HEK293 (cell line): Measurements from ENCODE around the gene CCBE1.

Experiments
- GLIS1 ChIP-seq: fragments of 450-650 bp; formaldehyde crosslinking; IDR thresholded peaks from 2 replicates; pipeline ENCODE4 v1.5.1; 2016; ENCODE audit warnings: missing biosample characterization, missing genetic modification characterization
- PRDM1 ChIP-seq: fragments of 450-650 bp; formaldehyde crosslinking; IDR thresholded peaks from 2 replicates; pipeline ENCODE4; 2016; ENCODE audit warnings: missing biosample characterization, missing genetic modification characterization
- ZNF155 ChIP-seq: fragments of 450-650 bp; formaldehyde crosslinking; IDR thresholded peaks from 2 replicates; pipeline ENCODE4 v1.5.1; 2016; ENCODE audit warnings: missing biosample characterization, missing genetic modification characterization
- ZNF626 ChIP-seq: fragments of 450-650 bp; sonication (Bioruptor Pico); formaldehyde crosslinking; IDR thresholded peaks from 2 replicates; pipeline ENCODE4 v1.5.1; 2018; ENCODE audit warnings: missing biosample characterization, missing genetic modification characterization, inconsistent platforms
- ZXDB ChIP-seq: fragments of 450-650 bp; formaldehyde crosslinking; IDR thresholded peaks from 2 replicates; pipeline ENCODE4 v1.5.1; 2016; ENCODE audit warnings: missing biosample characterization, missing genetic modification characterization
- TF ChIP-seq, protein P1 (sequence below): fragments of 450-650 bp; formaldehyde crosslinking; IDR thresholded peaks from 2 replicates; pipeline ENCODE4 v1.5.1; 2016; ENCODE audit warnings: missing biosample characterization, missing genetic modification characterization
- TF ChIP-seq, protein P2 (sequence below): fragments of 450-650 bp; formaldehyde crosslinking; IDR thresholded peaks from 2 replicates; pipeline ENCODE4 v1.5.1; 2016; ENCODE audit warnings: missing biosample characterization, missing genetic modification characterization

DNA sequence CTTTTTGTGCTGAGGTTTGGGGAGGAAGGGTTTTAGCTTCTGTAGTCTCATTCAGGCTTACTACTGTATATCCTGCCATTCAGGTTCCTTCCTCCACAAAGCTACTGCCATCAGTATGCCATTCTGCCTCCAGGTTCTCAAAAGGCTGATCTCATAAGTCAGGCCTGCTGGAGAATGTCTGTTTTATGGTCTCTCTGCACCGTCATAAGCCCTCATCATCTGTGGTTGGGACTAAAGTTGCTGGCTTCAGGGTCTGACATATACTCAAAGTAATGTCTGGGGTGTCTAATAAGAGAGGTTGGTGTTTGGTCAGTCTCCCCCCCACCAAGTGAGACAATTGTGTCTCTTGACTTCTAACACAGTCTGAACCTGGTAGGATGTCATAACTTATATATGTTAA is 36.2 kb upstream of the CCBE1 start:
- TF ChIP-seq ZXDB (tag by site-specific recombination) (no peak), ZNF626 (tag by site-specific recombination) (no peak), ZNF155 (tag by site-specific recombination) (no peak), GLIS1 (tag by site-specific recombination) (no peak), PRDM1 (tag by site-specific recombination) (no peak)
- TF ChIP-seq, protein P1, sequence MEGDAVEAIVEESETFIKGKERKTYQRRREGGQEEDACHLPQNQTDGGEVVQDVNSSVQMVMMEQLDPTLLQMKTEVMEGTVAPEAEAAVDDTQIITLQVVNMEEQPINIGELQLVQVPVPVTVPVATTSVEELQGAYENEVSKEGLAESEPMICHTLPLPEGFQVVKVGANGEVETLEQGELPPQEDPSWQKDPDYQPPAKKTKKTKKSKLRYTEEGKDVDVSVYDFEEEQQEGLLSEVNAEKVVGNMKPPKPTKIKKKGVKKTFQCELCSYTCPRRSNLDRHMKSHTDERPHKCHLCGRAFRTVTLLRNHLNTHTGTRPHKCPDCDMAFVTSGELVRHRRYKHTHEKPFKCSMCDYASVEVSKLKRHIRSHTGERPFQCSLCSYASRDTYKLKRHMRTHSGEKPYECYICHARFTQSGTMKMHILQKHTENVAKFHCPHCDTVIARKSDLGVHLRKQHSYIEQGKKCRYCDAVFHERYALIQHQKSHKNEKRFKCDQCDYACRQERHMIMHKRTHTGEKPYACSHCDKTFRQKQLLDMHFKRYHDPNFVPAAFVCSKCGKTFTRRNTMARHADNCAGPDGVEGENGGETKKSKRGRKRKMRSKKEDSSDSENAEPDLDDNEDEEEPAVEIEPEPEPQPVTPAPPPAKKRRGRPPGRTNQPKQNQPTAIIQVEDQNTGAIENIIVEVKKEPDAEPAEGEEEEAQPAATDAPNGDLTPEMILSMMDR, result no peak
- TF ChIP-seq, protein P2, sequence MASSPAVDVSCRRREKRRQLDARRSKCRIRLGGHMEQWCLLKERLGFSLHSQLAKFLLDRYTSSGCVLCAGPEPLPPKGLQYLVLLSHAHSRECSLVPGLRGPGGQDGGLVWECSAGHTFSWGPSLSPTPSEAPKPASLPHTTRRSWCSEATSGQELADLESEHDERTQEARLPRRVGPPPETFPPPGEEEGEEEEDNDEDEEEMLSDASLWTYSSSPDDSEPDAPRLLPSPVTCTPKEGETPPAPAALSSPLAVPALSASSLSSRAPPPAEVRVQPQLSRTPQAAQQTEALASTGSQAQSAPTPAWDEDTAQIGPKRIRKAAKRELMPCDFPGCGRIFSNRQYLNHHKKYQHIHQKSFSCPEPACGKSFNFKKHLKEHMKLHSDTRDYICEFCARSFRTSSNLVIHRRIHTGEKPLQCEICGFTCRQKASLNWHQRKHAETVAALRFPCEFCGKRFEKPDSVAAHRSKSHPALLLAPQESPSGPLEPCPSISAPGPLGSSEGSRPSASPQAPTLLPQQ (tag by site-specific recombination), result no peak
